ENCODE data around the gene OTOGL. TPM values are rescaled to one million over a fixed set of nuclear protein-coding genes. Genes with fewer than 3 reads are reported as not detected.
"Not testable (repeated sequence)": the region's sequence is repeated elsewhere in the genome, so short reads cannot be mapped to it uniquely, and the experiment has no call there.

The OTOGL gene
- polyA plus RNA-seq, 3 donors = not detected

- no peak overlapping the region for H3K27ac Mint-ChIP-seq
- Histone ChIP-seq H3K36me3 (replicated peaks in 1 of 2; ENCODE audit: control insufficient read depth in 1 of 2, insufficient read depth in 2 of 2, low read length in 2 of 2) (no peaks in the 10 kb centered on the region), H3K27me3 (ENCODE audit: control insufficient read depth in 2 of 2, insufficient read depth in 2 of 2, low read length in 2 of 2) (no peaks in the 10 kb centered on the region), H3K4me3 (replicated peaks in 1 of 3; ENCODE audit: low read depth in 2 of 3, low read length in 3 of 3) (no peak overlapping the region), H3K4me2 (replicated peaks; ENCODE audit: extremely low read depth, low read length, poor library complexity, severe bottlenecking) (no peak overlapping the region), H3K4me1 (ENCODE audit: control insufficient read depth in 1 of 2, insufficient read depth in 2 of 2, low read length in 2 of 2) (no peaks in the 10 kb centered on the region), H3K9ac (ENCODE audit: insufficient read depth, low read length, poor library complexity, severe bottlenecking) (no peak overlapping the region), H4K20me1 (ENCODE audit: insufficient read depth, low read length) (no peaks in the 10 kb centered on the region), H3K27ac (ENCODE audit: low read depth in 1 of 2, low read length in 2 of 2) (no peak overlapping the region), H2AFZ (ENCODE audit: insufficient read depth, low read depth, low read length, poor library complexity, severe bottlenecking) (no peak overlapping the region), H3K79me2 (ENCODE audit: insufficient read depth, low read length) (no peaks in the 10 kb centered on the region), H3K9me3 (replicated peaks in 1 of 2; ENCODE audit: control insufficient read depth in 1 of 2, insufficient read depth in 1 of 2, low read length in 2 of 2) (no peaks in the 10 kb centered on the region)
- no peak overlapping the region for H3K4me3 Mint-ChIP-seq
- DNase-seq = no peak
- H3K36me3 Mint-ChIP-seq = no peaks in the 10 kb centered on the region
- peaks cover 0 to 2% (median 0%) of the 10 kb centered on the region in 7 donors for H3K9me3 Mint-ChIP-seq
- TF ChIP-seq, protein P1, sequence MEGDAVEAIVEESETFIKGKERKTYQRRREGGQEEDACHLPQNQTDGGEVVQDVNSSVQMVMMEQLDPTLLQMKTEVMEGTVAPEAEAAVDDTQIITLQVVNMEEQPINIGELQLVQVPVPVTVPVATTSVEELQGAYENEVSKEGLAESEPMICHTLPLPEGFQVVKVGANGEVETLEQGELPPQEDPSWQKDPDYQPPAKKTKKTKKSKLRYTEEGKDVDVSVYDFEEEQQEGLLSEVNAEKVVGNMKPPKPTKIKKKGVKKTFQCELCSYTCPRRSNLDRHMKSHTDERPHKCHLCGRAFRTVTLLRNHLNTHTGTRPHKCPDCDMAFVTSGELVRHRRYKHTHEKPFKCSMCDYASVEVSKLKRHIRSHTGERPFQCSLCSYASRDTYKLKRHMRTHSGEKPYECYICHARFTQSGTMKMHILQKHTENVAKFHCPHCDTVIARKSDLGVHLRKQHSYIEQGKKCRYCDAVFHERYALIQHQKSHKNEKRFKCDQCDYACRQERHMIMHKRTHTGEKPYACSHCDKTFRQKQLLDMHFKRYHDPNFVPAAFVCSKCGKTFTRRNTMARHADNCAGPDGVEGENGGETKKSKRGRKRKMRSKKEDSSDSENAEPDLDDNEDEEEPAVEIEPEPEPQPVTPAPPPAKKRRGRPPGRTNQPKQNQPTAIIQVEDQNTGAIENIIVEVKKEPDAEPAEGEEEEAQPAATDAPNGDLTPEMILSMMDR (IDR thresholded peaks at IDR 0.05) = no peak
- intact Hi-C loops (cut with micrococcal nuclease) = no loop called here
- WGBS (ENCODE audit: insufficient coverage) = no CpG with 5 or more reads among the region's 2 CpGs
- H3K4me1 Mint-ChIP-seq = no peaks in the 10 kb centered on the region
- H3K27me3 Mint-ChIP-seq (ENCODE audit: low read depth in 3 of 3) = peaks cover 0 to 2% (median 0%) of the 10 kb centered on the region in 3 donors
These were observed 34.4 kb upstream of the OTOGL start for GRCh38 chr12:80064951-80065350.

DNA sequence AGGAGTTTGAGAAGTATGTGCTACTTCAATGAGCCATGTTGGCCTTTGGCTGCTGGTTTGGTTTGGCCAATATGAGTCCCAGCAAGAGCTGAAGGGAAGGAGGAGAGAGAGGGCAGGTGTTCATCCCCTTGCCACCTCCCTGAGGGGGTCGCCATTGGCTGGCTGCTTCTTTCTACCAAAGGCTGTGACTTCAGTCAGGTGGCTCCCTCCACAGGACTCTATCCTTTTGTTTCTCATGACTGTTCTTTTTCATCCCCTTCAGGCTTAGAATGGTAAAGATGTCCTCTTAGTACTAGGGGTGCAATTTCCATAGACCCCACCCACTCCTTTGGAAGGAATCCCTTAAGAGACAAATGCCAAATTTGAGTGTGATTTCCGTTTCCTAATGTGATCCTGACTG lies 31.2 kb upstream of the OTOGL start:
- H3K27me3 ChIP-seq (ENCODE audit: control insufficient read depth in 2 of 2, insufficient read depth in 2 of 2, low read length in 2 of 2) = no peaks in the 10 kb centered on the region
- no peaks in the 10 kb centered on the region for H3K4me1 Mint-ChIP-seq
- H3K4me2 ChIP-seq (replicated peaks; ENCODE audit: extremely low read depth, low read length, poor library complexity, severe bottlenecking) = no peak overlapping the region
- no peaks in the 10 kb centered on the region for H3K9me3 ChIP-seq (replicated peaks in 1 of 2; ENCODE audit: control insufficient read depth in 1 of 2, insufficient read depth in 1 of 2, low read length in 2 of 2)
- H3K27ac ChIP-seq (ENCODE audit: low read depth in 1 of 2, low read length in 2 of 2) = no peak overlapping the region
- H3K27me3 Mint-ChIP-seq (ENCODE audit: low read depth in 3 of 3) = peaks cover 0 to 2% (median 0%) of the 10 kb centered on the region in 3 donors
- H3K36me3 ChIP-seq (replicated peaks in 1 of 2; ENCODE audit: control insufficient read depth in 1 of 2, insufficient read depth in 2 of 2, low read length in 2 of 2) = no peaks in the 10 kb centered on the region
- H3K4me3 ChIP-seq (replicated peaks in 1 of 3; ENCODE audit: low read depth in 2 of 3, low read length in 3 of 3) = no peak overlapping the region
- H3K4me3 Mint-ChIP-seq = no peak overlapping the region
- H3K9ac ChIP-seq (ENCODE audit: insufficient read depth, low read length, poor library complexity, severe bottlenecking) = no peak overlapping the region
- H3K4me1 ChIP-seq (ENCODE audit: control insufficient read depth in 1 of 2, insufficient read depth in 2 of 2, low read length in 2 of 2) = no peaks in the 10 kb centered on the region
- TF ChIP-seq, protein P1 (IDR thresholded peaks at IDR 0.05) = no peak
- no peaks in the 10 kb centered on the region for H4K20me1 ChIP-seq (ENCODE audit: insufficient read depth, low read length)
- peak overlapping the region in 1 of 7 donors; percentile 42 for H3K27ac Mint-ChIP-seq
- intact Hi-C loops (cut with micrococcal nuclease) = no loop called here
- no peak for DNase-seq
- peaks cover 0 to 4% (median 2%) of the 10 kb centered on the region in 7 donors for H3K9me3 Mint-ChIP-seq
- no peaks in the 10 kb centered on the region for H3K79me2 ChIP-seq (ENCODE audit: insufficient read depth, low read length)
- no peak overlapping the region for H2AFZ ChIP-seq (ENCODE audit: insufficient read depth, low read depth, low read length, poor library complexity, severe bottlenecking)
- WGBS (ENCODE audit: insufficient coverage) = no CpG with 5 or more reads among the region's 2 CpGs
- no peaks in the 10 kb centered on the region for H3K36me3 Mint-ChIP-seq

GRCh38 chr12:80083892-80084614 lies 15.3 kb upstream of the OTOGL start:
- H3K4me3 Mint-ChIP-seq; DNase-seq; H3K27me3 Mint-ChIP-seq (ENCODE audit: low read depth in 3 of 3); H3K27ac ChIP-seq (ENCODE audit: low read depth in 1 of 2, low read length in 2 of 2); intact Hi-C loops (cut with micrococcal nuclease); H3K4me2 ChIP-seq (replicated peaks; ENCODE audit: extremely low read depth, low read length, poor library complexity, severe bottlenecking); H3K79me2 ChIP-seq (ENCODE audit: insufficient read depth, low read length); H3K27ac Mint-ChIP-seq; H2AFZ ChIP-seq (ENCODE audit: insufficient read depth, low read depth, low read length, poor library complexity, severe bottlenecking); H3K36me3 ChIP-seq (replicated peaks in 1 of 2; ENCODE audit: control insufficient read depth in 1 of 2, insufficient read depth in 2 of 2, low read length in 2 of 2); H3K9ac ChIP-seq (ENCODE audit: insufficient read depth, low read length, poor library complexity, severe bottlenecking); H3K4me1 ChIP-seq (ENCODE audit: control insufficient read depth in 1 of 2, insufficient read depth in 2 of 2, low read length in 2 of 2); H3K4me3 ChIP-seq (replicated peaks in 1 of 3; ENCODE audit: low read depth in 2 of 3, low read length in 3 of 3); H3K4me1 Mint-ChIP-seq; H4K20me1 ChIP-seq (ENCODE audit: insufficient read depth, low read length); H3K36me3 Mint-ChIP-seq; H3K27me3 ChIP-seq (ENCODE audit: control insufficient read depth in 2 of 2, insufficient read depth in 2 of 2, low read length in 2 of 2); H3K9me3 ChIP-seq (replicated peaks in 1 of 2; ENCODE audit: control insufficient read depth in 1 of 2, insufficient read depth in 1 of 2, low read length in 2 of 2): not testable (repeated sequence)
- 46% methylated on average over 9 of the region's 9 CpGs for WGBS (ENCODE audit: insufficient coverage)
- peaks cover 10 to 29% (median 14%) of the 10 kb centered on the region in 7 donors for H3K9me3 Mint-ChIP-seq
